H1 (cell line): ENCODE measurements around the gene THBS4. TPM values are rescaled to one million over a fixed set of nuclear protein-coding genes. Genes with fewer than 3 reads are reported as not detected.

Experiments
- CBX5 ChIP-seq: fragments of 300-800, 300-1000 bp; sonication (generic); IDR thresholded peaks from 2 replicates; pipeline ENCODE4 v1.7.1; 2016; ENCODE audit warnings: antibody characterized with exemption, low read length, low read depth
- CHD7 ChIP-seq: fragments of 300-600 bp; sonication (generic); IDR thresholded peaks from 2 replicates; pipeline ENCODE4 v1.7.1; 2012; ENCODE audit warnings: low read length, moderate library complexity, mild to moderate bottlenecking, inconsistent platforms; ENCODE audit not compliant: insufficient replicate concordance
- CREB1 ChIP-seq: IDR thresholded peaks from 2 replicates; pipeline ENCODE4 v1.6.1; 2012; ENCODE audit warnings: inconsistent platforms
- E2F6 ChIP-seq: IDR thresholded peaks from 2 replicates; pipeline ENCODE4 v1.6.1; 2012; ENCODE audit warnings: inconsistent platforms
- FOSL1 ChIP-seq: IDR thresholded peaks from 2 replicates; pipeline ENCODE4 v1.6.1; 2011; ENCODE audit warnings: mild to moderate bottlenecking, low read depth, low read length, moderate library complexity; ENCODE audit not compliant: insufficient read depth
- GABPA ChIP-seq: IDR thresholded peaks from 2 replicates; pipeline ENCODE4 v1.6.1; 2011; ENCODE audit warnings: mild to moderate bottlenecking, low read length, moderate library complexity, borderline replicate concordance; ENCODE audit not compliant: insufficient read depth
- KDM4A ChIP-seq: IDR thresholded peaks from one replicate; pipeline ENCODE4 v1.7.1; 2012; ENCODE audit warnings: low read depth, mild to moderate bottlenecking, moderate library complexity, low read length, inconsistent platforms; ENCODE audit not compliant: severe bottlenecking
- NRF1 ChIP-seq: IDR thresholded peaks from 2 replicates; pipeline ENCODE4 v1.6.1; 2011; ENCODE audit warnings: mild to moderate bottlenecking, low read depth, low read length, improper control_type of control experiment
- POU5F1 ChIP-seq: IDR thresholded peaks from 2 replicates; pipeline ENCODE4 v1.6.1; 2011; ENCODE audit warnings: low read depth, mild to moderate bottlenecking, low read length, moderate library complexity
- SAP30 ChIP-seq: fragments of 300-600 bp; sonication (generic); IDR thresholded peaks from 2 replicates; pipeline ENCODE4 v1.7.1; 2012; ENCODE audit warnings: low read length, moderate library complexity, mild to moderate bottlenecking, inconsistent platforms; ENCODE audit not compliant: insufficient read depth, insufficient replicate concordance
- SP1 ChIP-seq: IDR thresholded peaks from 2 replicates; pipeline ENCODE4 v1.6.1; 2011; ENCODE audit warnings: low read depth, low read length
- polyA plus RNA-seq, 7 experiments: library from polyadenylated mRNA; depleted of rRNA in 3 of 7; stranded (reverse) in 5 of 7; unstranded in 2 of 7; fragments of >200 nt in 5 of 7; fragments of 200-250 nt in 2 of 7; gene quantifications; 1 replicate in 5 of 7; 2 replicates in 1 of 7; 4 replicates in 1 of 7; pipeline versions ENCODE4 v1.2.1 to v1.2.3, GENCODE V29; 2011 to 2013; ENCODE audit warnings: missing spikeins in 2 of 7, mixed read lengths in 2 of 7
- total RNA-seq: library from RNA; stranded (reverse); fragmentation: NEBNext Ultra II Directional; extraction: Animal tissue kit (Norgen Biotek cat#: 25700); gene quantifications from 2 replicates; pipeline ENCODE4 v1.2.1, GENCODE V29; 2021

THBS4 gene
- total and polyA plus RNA-seq, 2 of the 8 experiments (the other 6 are each of a cell fraction or from before 2014, with no cell fraction given), result 12.8 to 25.4 TPM

- TF ChIP-seq CHD7 (no peak), NRF1 (no peak), CBX5 (no peak), SAP30 (no peak), GABPA (no peak), CREB1 (no peak), POU5F1 (no peak), KDM4A (no peak), FOSL1 (no peak), E2F6 (no peak), SP1 (no peak)
These were observed 43.8 kb downstream of the THBS4 start (continued) for GRCh38 chr5:80078921-80079320.
